ENCODE results near the gene RHBDL2.

- TF ChIP-seq, protein P1, sequence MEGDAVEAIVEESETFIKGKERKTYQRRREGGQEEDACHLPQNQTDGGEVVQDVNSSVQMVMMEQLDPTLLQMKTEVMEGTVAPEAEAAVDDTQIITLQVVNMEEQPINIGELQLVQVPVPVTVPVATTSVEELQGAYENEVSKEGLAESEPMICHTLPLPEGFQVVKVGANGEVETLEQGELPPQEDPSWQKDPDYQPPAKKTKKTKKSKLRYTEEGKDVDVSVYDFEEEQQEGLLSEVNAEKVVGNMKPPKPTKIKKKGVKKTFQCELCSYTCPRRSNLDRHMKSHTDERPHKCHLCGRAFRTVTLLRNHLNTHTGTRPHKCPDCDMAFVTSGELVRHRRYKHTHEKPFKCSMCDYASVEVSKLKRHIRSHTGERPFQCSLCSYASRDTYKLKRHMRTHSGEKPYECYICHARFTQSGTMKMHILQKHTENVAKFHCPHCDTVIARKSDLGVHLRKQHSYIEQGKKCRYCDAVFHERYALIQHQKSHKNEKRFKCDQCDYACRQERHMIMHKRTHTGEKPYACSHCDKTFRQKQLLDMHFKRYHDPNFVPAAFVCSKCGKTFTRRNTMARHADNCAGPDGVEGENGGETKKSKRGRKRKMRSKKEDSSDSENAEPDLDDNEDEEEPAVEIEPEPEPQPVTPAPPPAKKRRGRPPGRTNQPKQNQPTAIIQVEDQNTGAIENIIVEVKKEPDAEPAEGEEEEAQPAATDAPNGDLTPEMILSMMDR (IDR thresholded peaks at IDR 0.05 in 2 of 3, conservative IDR thresholded peaks at IDR 0.05 in 1 of 3; ENCODE audit: insufficient read depth in 2 of 3, low read depth in 1 of 3, low read length in 3 of 3) = no peak
- TF ChIP-seq ATF2 (CRISPR knock-in tag; IDR thresholded peaks at IDR 0.05) (no peak), KAT8 (IDR thresholded peaks at IDR 0.05; ENCODE audit: low read depth) (no peak), TRIM28 (IDR thresholded peaks at IDR 0.05) (no peak), ZNF384 (IDR thresholded peaks at IDR 0.05; ENCODE audit: low read depth, low read length) (no peak), NR1H2 (CRISPR knock-in tag; IDR thresholded peaks at IDR 0.05) (no peak), TEAD4 (IDR thresholded peaks at IDR 0.05; ENCODE audit: low read length) (no peak), TEAD4 (CRISPR knock-in tag; IDR thresholded peaks at IDR 0.05; ENCODE audit: borderline replicate concordance) (no peak)
- TF ChIP-seq, protein P2, sequence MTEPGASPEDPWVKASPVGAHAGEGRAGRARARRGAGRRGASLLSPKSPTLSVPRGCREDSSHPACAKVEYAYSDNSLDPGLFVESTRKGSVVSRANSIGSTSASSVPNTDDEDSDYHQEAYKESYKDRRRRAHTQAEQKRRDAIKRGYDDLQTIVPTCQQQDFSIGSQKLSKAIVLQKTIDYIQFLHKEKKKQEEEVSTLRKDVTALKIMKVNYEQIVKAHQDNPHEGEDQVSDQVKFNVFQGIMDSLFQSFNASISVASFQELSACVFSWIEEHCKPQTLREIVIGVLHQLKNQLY (CRISPR knock-in tag; conservative IDR thresholded peaks at IDR 0.05) = no peak
Observed at GRCh38 chr1:38889589-38889988, 52.0 kb downstream of the RHBDL2 start.

Measured in K562 (cell line).